ENCODE data around the gene UTS2B. TPM values are rescaled to one million over a fixed set of nuclear protein-coding genes. Genes with fewer than 3 reads are reported as not detected.

Gene UTS2B
- total RNA-seq, 1 experiment from 2014 or later, result 1.1 TPM

- no TSS peak for BruUV-seq (replicated peaks)
- H3K4me2 ChIP-seq, result no peak overlapping the region
- H3K27ac ChIP-seq, result no peak overlapping the region
Observed at GRCh38 chr3:191355406-191355805, 25.1 kb upstream of the UTS2B start.

GRCh38 chr3:191353022-191353777, 22.9 kb upstream of the UTS2B start:
- Histone ChIP-seq H3K4me2 (no peak overlapping the region), H3K36me3 (ENCODE audit: low read depth) (peaks cover 11% of the 10 kb centered on the region), H3K27me3 (ENCODE audit: insufficient read depth, low read depth) (no peaks in the 10 kb centered on the region), H2AFZ (no peak overlapping the region), H4K20me1 (ENCODE audit: insufficient read depth) (no peaks in the 10 kb centered on the region), H3K4me3 (no peak overlapping the region), H3K9me2 (ENCODE audit: insufficient read depth) (no peaks in the 10 kb centered on the region), H3K9me3 (ENCODE audit: insufficient read depth, low read depth) (no peaks in the 10 kb centered on the region), H3F3A (ENCODE audit: insufficient read depth, low read depth) (peaks cover 10% of the 10 kb centered on the region), H3K4me1 (replicated peaks; ENCODE audit: insufficient read depth) (peaks cover 25% of the 10 kb centered on the region), H3K27ac (no peak overlapping the region), H3K79me2 (ENCODE audit: low read depth) (peaks cover 78% of the 10 kb centered on the region)
- no TSS peak for BruUV-seq (replicated peaks)
- no peak for DNase-seq
- TF ChIP-seq CTCF (conservative IDR thresholded peaks at IDR 0.05) (no peak), EZH2 (IDR thresholded peaks at IDR 0.05; ENCODE audit: low read depth) (no peak)
- ChIA-PET CTCF (no interaction called here), POLR2A (ENCODE audit: unreplicated experiment) (no interaction called here)
- intact Hi-C loops (cut with micrococcal nuclease; ENCODE audit: unreplicated experiment), result no loop called here

More at GRCh38 chr3:191355406-191355805, 25.1 kb upstream of the UTS2B start:
- no peaks in the 10 kb centered on the region for H3K9me3 ChIP-seq (ENCODE audit: insufficient read depth, low read depth)
- no peak overlapping the region for H2AFZ ChIP-seq
- H4K20me1 ChIP-seq (ENCODE audit: insufficient read depth), result no peaks in the 10 kb centered on the region
- H3K36me3 ChIP-seq (ENCODE audit: low read depth), result peaks cover 29% of the 10 kb centered on the region
- CTCF ChIA-PET, result interaction anchor here (0.6 kb wide), 1 partner anchor 18 kb away, joined by 3 read pairs; no protein-coding TSS in a partner anchor
- H3K79me2 ChIP-seq (ENCODE audit: low read depth), result peaks cover 56% of the 10 kb centered on the region
- H3K4me1 ChIP-seq (replicated peaks; ENCODE audit: insufficient read depth), result peaks cover 46% of the 10 kb centered on the region
- H3F3A ChIP-seq (ENCODE audit: insufficient read depth, low read depth), result peaks cover 21% of the 10 kb centered on the region
- no peaks in the 10 kb centered on the region for H3K9me2 ChIP-seq (ENCODE audit: insufficient read depth)
- POLR2A ChIA-PET (ENCODE audit: unreplicated experiment), result no interaction called here
- no peak overlapping the region for H3K4me3 ChIP-seq
- TF ChIP-seq CTCF (conservative IDR thresholded peaks at IDR 0.05), result no peak
- no peak for TF ChIP-seq EZH2 (IDR thresholded peaks at IDR 0.05; ENCODE audit: low read depth)
- intact Hi-C loops (cut with micrococcal nuclease; ENCODE audit: unreplicated experiment), result no loop called here
- no peaks in the 10 kb centered on the region for H3K27me3 ChIP-seq (ENCODE audit: insufficient read depth, low read depth)
- no peak for DNase-seq

- peaks cover 10% of the 10 kb centered on the region for H3F3A ChIP-seq (ENCODE audit: insufficient read depth, low read depth)
- POLR2A ChIA-PET (ENCODE audit: unreplicated experiment), result no interaction called here
- no peak overlapping the region for H2AFZ ChIP-seq
- H3K36me3 ChIP-seq (ENCODE audit: low read depth), result no peaks in the 10 kb centered on the region; the same call in 1 of the 2 replicates
- CTCF ChIA-PET, result no interaction called here
- H4K20me1 ChIP-seq (ENCODE audit: insufficient read depth), result no peaks in the 10 kb centered on the region
- H3K4me2 ChIP-seq, result no peak overlapping the region
- BruUV-seq (replicated peaks), result no TSS peak
- no peak for DNase-seq
- no peaks in the 10 kb centered on the region for H3K9me2 ChIP-seq (ENCODE audit: insufficient read depth)
- no peak overlapping the region for H3K27ac ChIP-seq
- H3K4me1 ChIP-seq (replicated peaks; ENCODE audit: insufficient read depth), result peaks cover 21% of the 10 kb centered on the region
- H3K4me3 ChIP-seq, result no peak overlapping the region
- peaks cover 90% of the 10 kb centered on the region for H3K79me2 ChIP-seq (ENCODE audit: low read depth)
- TF ChIP-seq CTCF (conservative IDR thresholded peaks at IDR 0.05) (no peak), EZH2 (IDR thresholded peaks at IDR 0.05; ENCODE audit: low read depth) (no peak)
- H3K9me3 ChIP-seq (ENCODE audit: insufficient read depth, low read depth), result no peaks in the 10 kb centered on the region
- H3K27me3 ChIP-seq (ENCODE audit: insufficient read depth, low read depth), result no peaks in the 10 kb centered on the region
- intact Hi-C loops (cut with micrococcal nuclease; ENCODE audit: unreplicated experiment), result no loop called here
Observed at GRCh38 chr3:191352014-191352413, 21.7 kb upstream of the UTS2B start.

Measured in PC-9 (cell line).